Measurements from ENCODE around the gene NPHS2. TPM values are rescaled to one million over a fixed set of nuclear protein-coding genes. Genes with fewer than 3 reads are reported as not detected.

The NPHS2 gene
- 100 to 1,000 TPM; 351 to 448 (median 408) TPM for polyA plus RNA-seq (ENCODE audit: insufficient read length in 4 of 4)

DNA sequence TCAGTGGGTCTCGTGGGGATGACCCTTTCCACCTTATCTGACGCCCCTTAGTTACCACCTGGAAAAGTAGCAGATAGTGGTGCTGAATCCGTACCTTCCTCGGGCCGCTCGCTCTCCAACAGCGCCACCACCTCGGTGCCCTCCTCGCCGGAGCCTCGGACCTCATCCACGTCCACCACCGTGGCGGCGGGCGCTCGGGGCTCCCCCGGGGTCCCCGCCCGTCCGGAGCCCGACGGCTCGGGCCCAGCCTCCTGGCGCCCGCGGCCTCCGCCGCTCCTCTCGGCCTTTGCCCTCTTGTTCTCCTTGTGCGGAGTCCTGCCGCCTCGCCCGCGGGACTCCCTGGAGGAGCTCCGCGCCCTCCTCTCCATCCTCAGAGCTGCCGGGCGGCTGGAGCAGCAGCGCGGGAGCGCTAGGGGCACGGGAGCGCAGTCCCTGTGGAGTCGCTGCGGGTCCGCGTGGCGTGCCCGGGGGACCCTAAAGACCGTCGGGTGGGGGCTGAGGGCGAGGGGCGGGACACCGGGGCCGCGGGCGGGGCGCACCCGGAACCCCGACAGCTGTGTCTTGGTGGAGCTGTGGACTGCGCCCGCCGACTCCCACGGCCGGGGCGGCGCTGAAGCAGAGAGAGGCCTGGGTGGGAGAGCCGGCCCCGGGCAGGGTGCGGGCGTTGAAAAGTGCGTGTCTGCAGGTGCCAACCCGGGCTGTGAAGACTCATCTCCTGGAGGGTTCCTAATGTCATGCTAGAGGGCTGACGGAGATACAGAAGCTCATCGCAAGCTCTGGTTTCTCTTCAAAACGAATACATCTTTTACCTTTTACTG is at the start of gene NPHS2:
NPHS2 (minus strand) TSS at position 452 of the 818 bp plus-strand sequence; CDS start at position 368, 84 bp downstream.
- no peak for DNase-seq (ENCODE audit: low read depth in 4 of 4, low spot score in 2 of 4)

DNA sequence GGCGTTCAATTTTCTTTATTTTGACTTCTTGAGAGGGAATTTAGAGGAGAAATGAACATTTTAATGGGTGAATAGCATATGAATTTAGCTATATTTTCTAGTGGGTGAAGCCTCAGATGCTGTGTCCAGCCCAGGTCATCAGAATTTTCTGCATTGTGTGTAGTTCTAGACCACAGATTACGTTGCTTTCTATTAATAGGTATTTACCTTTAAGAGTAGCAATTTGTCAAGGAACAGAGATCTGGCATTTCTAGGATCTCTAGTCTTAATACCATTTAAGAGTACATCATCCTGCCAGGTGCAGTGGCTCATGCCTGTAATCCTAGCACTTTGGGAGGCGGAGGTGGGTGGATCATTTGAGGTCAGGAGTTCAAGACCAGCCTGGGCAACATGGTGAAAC is 36.6 kb upstream of the NPHS2 start:
- no peak for DNase-seq (ENCODE audit: low read depth in 4 of 4, low spot score in 2 of 4)

- DNase-seq (ENCODE audit: low read depth in 4 of 4, low spot score in 2 of 4), result no peak
These were observed 25.3 kb upstream of the NPHS2 start for GRCh38 chr1:179601093-179601492.

- no peak for DNase-seq (ENCODE audit: low read depth in 4 of 4, low spot score in 2 of 4)
These were observed 24.0 kb upstream of the NPHS2 start for GRCh38 chr1:179599623-179600249.

DNA sequence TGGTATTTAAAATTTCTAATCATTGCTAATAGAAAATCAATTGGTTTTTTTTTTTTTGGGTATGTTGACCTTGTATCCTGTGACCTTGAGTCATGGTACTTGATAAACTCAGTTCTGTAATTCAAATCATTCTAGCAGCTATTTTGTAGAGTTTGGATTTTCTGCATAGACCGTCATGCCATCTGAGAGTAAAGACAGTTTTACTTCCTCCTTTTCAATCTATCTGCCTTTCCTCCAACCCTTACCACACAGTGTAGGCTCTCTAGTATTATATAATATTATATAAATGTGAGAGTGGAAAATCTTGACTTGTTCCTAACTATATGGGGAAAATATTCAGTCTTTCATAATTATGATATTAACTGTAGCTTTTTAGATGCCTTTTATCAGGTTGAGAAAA is 22.9 kb upstream of the NPHS2 start:
- no peak for DNase-seq (ENCODE audit: low read depth in 4 of 4, low spot score in 2 of 4)

GRCh38 chr1:179591592-179592580 is 16.1 kb upstream of the NPHS2 start, which contains the start of gene TDRD5:
Gene TDRD5, plus strand, starts transcription at chr1:179591832. Its CDS starts 784 bp downstream, at chr1:179592616.
- peak in 1 of 4 donors; percentile 24 for DNase-seq (ENCODE audit: low read depth in 4 of 4, low spot score in 2 of 4)

GRCh38 chr1:179591253-179591591 is 15.5 kb upstream of the NPHS2 start:
- no peak for DNase-seq (ENCODE audit: low read depth in 4 of 4, low spot score in 2 of 4)

- DNase-seq (ENCODE audit: low read depth in 4 of 4, low spot score in 2 of 4), result no peak
These were observed 14.9 kb upstream of the NPHS2 start for GRCh38 chr1:179590671-179591070.

- no peak for DNase-seq (ENCODE audit: low read depth in 4 of 4, low spot score in 2 of 4)
These were observed 13.8 kb upstream of the NPHS2 start for GRCh38 chr1:179589509-179589908.

DNA sequence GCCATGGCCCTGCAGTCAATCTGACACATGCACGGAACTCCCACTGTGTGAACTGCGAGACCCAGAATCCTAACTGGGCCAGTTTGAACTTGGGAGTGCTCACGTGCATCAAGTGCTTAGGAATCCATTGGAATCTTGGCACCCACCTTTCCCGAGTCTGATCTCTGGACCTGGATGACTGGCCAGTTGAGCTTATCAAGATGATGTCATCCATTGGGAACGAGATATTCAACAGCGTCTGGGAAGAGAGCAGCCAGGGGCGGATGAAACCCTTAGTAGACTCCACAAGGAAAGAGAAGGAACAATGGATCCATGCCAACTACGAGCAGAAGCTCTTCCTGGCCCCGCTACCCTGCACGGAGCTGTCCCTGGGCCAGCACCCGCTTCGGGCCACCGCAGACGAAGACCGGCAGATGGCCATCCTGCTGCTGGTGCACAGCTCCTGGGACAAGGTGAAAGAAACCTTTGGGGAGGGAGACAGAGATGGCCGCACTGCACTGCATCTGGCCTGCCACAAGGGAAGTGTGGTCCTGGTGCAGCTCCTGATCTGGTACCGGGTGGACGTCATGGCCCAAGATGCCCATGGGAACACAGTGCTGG is 12.8 kb upstream of the NPHS2 start:
- no peak for DNase-seq (ENCODE audit: low read depth in 4 of 4, low spot score in 2 of 4)

- DNase-seq (ENCODE audit: low read depth in 4 of 4, low spot score in 2 of 4), result no peak
These were observed 11.6 kb upstream of the NPHS2 start for GRCh38 chr1:179587336-179587735.

GRCh38 chr1:179586107-179586823 is 10.5 kb upstream of the NPHS2 start:
- DNase-seq (ENCODE audit: low read depth in 4 of 4, low spot score in 2 of 4), result peak in 3 of 4 donors; percentile 52 to 56 (median 55)

DNA sequence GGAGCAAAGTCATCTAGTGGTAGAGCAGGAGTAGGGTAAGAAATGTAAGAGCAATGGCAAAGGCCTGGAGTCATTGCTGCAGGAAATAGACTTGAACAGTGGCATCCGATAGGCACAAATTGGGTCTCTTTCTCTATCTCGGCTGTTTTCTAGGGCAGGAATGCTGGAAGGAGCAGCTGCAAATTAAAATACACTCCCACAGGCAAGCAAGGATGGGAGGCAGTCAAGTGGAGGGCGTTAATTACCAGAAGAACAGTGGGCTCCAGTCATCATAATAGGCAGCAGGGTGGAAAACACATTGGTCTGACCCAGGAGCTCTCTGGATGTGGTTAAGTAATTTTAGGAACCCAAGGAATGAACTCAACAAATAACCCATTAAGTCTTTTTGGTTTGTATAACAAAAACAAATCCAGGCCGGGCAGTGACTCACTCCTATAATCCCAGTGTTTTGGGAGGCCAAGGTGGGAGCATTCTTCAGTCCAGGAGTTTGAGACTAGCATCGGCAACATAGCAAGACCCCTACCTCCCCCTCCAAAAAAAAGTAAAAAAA is 8.1 kb upstream of the NPHS2 start:
- DNase-seq (ENCODE audit: low read depth in 4 of 4, low spot score in 2 of 4), result no peak

- DNase-seq (ENCODE audit: low read depth in 4 of 4, low spot score in 2 of 4), result no peak
These were observed 761 bp upstream of the NPHS2 start for GRCh38 chr1:179576509-179576908.

GRCh38 chr1:179558078-179558477 is 17.7 kb downstream of the NPHS2 start:
- DNase-seq (ENCODE audit: low read depth in 4 of 4, low spot score in 2 of 4), result no peak

DNA sequence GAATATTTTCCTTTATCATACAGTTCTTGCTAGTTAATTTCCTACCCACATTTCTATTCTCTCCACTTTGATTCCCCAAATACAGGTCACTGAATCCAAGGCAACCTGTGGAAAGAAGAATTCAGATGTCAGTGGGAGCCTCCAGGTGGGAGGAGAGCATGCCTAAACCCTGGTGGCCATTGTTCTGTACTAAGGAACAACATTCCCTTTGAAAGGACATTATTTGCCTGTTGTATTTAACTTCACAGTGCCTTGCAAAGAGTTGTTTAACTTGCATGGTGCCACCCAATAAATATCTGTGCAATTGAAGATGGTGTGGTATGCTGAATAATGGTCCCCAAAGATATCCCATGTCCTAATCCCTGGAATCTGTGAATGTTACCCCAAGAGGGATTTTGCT is 21.3 kb downstream of the NPHS2 start:
- no peak for DNase-seq (ENCODE audit: low read depth in 4 of 4, low spot score in 2 of 4)

- no peak for DNase-seq (ENCODE audit: low read depth in 4 of 4, low spot score in 2 of 4)
These were observed 24.7 kb downstream of the NPHS2 start for GRCh38 chr1:179550746-179551682.

DNA sequence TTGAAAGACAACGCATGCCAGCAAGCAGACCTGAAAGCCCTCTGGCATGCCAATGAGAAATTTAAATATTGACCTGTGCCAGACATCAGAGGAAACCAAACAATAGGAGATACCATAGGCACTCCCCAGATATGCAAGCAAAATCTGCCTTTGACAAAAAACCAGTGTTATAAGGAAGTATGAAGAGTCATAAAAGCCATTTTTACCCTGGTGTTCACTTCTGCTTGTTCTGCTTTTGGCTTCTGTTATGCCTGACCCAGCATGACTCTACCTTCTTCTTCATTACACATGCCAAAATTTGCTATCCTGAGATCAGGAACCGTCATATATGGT is 26.4 kb downstream of the NPHS2 start:
- DNase-seq (ENCODE audit: low read depth in 4 of 4, low spot score in 2 of 4), result no peak
